ENCODE measurements around the gene PRR23A.
"Not testable (repeated sequence)": the region's sequence is repeated elsewhere in the genome, so short reads cannot be mapped to it uniquely, and the experiment has no call there.

Gene PRR23A

DNA sequence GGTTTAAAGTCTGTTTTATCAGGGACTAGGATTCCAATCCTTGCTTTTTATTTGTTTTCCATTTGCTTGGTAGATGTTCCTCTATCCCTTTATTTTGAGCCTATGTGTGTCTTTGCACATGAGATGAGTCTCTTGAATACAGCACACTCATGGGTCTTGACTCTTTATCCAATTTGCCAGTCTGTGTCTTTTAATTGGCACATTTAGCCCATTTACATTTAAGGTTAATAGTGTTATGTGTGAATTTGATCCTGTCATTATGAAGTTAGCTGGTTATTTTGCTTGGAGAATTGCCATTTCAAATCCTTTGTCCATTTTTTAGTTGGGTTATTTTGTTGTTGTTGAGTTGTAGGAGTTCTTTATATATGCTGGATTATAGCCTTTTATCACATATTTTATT, 24.5 kb upstream of the PRR23A start:
- CTCF ChIA-PET; H3K27me3 ChIP-seq (replicated peaks in 2 of 5; ENCODE audit: control insufficient read depth in 4 of 5, insufficient read depth in 5 of 5, low read length in 4 of 5); H3K36me3 ChIP-seq (ENCODE audit: control insufficient read depth in 4 of 4, insufficient read depth in 4 of 4, low read length in 3 of 4); DNase-seq; POLR2A ChIA-PET; H3K4me1 ChIP-seq (ENCODE audit: control extremely low read depth in 1 of 4, control insufficient read depth in 4 of 4, insufficient read depth in 4 of 4, low read length in 3 of 4); H3K4me3 ChIP-seq (ENCODE audit: control insufficient read depth in 1 of 7, extremely low read depth in 1 of 7, insufficient read depth in 4 of 7, low read depth in 2 of 7, low read length in 6 of 7); H3K9me3 ChIP-seq (ENCODE audit: control extremely low read depth in 1 of 5, control insufficient read depth in 4 of 5, insufficient read depth in 2 of 5, low read depth in 1 of 5, low read length in 4 of 5); H3K27ac ChIP-seq (ENCODE audit: insufficient read depth in 1 of 2, low read depth in 1 of 2, low read length in 2 of 2, poor library complexity in 1 of 2, severe bottlenecking in 2 of 2): not testable (repeated sequence)

DNA sequence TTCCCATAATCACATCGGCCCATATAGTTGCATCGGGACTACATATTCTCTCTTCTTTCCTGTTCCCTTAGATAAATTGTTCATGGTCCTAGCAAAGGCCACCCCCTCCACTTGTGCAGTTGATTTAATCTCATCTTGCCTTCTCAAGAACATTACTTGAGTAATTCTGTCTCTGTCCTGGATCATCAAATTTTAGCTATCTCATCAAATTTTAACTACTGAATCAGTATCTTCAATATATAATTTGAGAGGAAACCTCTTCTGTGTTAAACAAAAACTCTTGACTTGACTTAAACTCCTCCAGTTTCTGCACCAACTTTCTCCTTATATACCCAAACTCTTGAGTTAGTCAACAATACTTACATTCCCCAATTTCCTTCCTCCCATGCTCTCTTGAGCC, 18.9 kb upstream of the PRR23A start:
- WGBS (ENCODE audit: insufficient coverage), result 95% methylated on average over 2 of the region's 2 CpGs
- peaks cover 0 to 14% (median 2%) of the 10 kb centered on the region in 5 experiments for H3K9me3 ChIP-seq (ENCODE audit: control extremely low read depth in 1 of 5, control insufficient read depth in 4 of 5, insufficient read depth in 2 of 5, low read depth in 1 of 5, low read length in 4 of 5)
- peaks cover 0 to 10% (median 0%) of the 10 kb centered on the region in 5 experiments for H3K27me3 ChIP-seq (replicated peaks in 2 of 5; ENCODE audit: control insufficient read depth in 4 of 5, insufficient read depth in 5 of 5, low read length in 4 of 5)
- H3K36me3 ChIP-seq (ENCODE audit: control insufficient read depth in 4 of 4, insufficient read depth in 4 of 4, low read length in 3 of 4), result no peaks in the 10 kb centered on the region
- H3K4me3 ChIP-seq (ENCODE audit: control insufficient read depth in 1 of 7, extremely low read depth in 1 of 7, insufficient read depth in 4 of 7, low read depth in 2 of 7, low read length in 6 of 7), result no peak overlapping the region
- no peak for DNase-seq
- POLR2A ChIA-PET, result no interaction called here
- no peaks in the 10 kb centered on the region for H3K4me1 ChIP-seq (ENCODE audit: control extremely low read depth in 1 of 4, control insufficient read depth in 4 of 4, insufficient read depth in 4 of 4, low read length in 3 of 4)
- no peak overlapping the region for H3K27ac ChIP-seq (ENCODE audit: insufficient read depth in 1 of 2, low read depth in 1 of 2, low read length in 2 of 2, poor library complexity in 1 of 2, severe bottlenecking in 2 of 2)
- CTCF ChIA-PET, result no interaction called here

DNA sequence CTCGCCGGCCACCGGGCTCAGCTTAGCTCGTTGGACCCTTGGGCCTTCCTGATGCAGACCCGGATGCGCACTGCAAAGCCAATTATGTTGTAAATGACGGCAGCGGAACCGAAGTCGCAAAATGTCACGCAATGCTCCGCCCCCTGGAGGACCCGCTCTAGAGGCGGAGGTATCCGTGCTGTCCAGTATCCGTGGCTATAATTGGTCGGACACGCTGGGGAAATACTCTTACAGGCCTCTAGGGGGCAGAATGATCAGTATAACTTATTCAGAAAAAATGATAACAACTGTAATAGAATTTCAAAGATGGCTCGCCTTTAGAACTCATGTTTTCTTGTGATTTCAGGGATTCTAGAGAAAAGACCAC, 14.8 kb upstream of the PRR23A start, which contains the start of gene PRR23B:
PRR23B (minus strand) TSS at position 59 of the 367 bp plus-strand sequence. CDS start 265 bp downstream, outside the sequence.
- POLR2A ChIA-PET, result no interaction called here
- peaks cover 0 to 14% (median 2%) of the 10 kb centered on the region in 5 experiments for H3K27me3 ChIP-seq (replicated peaks in 2 of 5; ENCODE audit: control insufficient read depth in 4 of 5, insufficient read depth in 5 of 5, low read length in 4 of 5)
- no peaks in the 10 kb centered on the region for H3K4me1 ChIP-seq (ENCODE audit: control extremely low read depth in 1 of 4, control insufficient read depth in 4 of 4, insufficient read depth in 4 of 4, low read length in 3 of 4)
- no peak within 1 kb of the TSS for H3K27ac ChIP-seq (ENCODE audit: insufficient read depth in 1 of 2, low read depth in 1 of 2, low read length in 2 of 2, poor library complexity in 1 of 2, severe bottlenecking in 2 of 2)
- peaks cover 0 to 17% (median 2%) of the 10 kb centered on the region in 5 experiments for H3K9me3 ChIP-seq (ENCODE audit: control extremely low read depth in 1 of 5, control insufficient read depth in 4 of 5, insufficient read depth in 2 of 5, low read depth in 1 of 5, low read length in 4 of 5)
- CTCF ChIA-PET, result no interaction called here
- no peaks in the 10 kb centered on the region for H3K36me3 ChIP-seq (ENCODE audit: control insufficient read depth in 4 of 4, insufficient read depth in 4 of 4, low read length in 3 of 4)
- no peak for DNase-seq
- H3K4me3 ChIP-seq (ENCODE audit: control insufficient read depth in 1 of 7, extremely low read depth in 1 of 7, insufficient read depth in 4 of 7, low read depth in 2 of 7, low read length in 6 of 7), result no peak within 1 kb of the TSS
- WGBS (ENCODE audit: insufficient coverage), result 68% methylated on average over 14 of the region's 19 CpGs

DNA sequence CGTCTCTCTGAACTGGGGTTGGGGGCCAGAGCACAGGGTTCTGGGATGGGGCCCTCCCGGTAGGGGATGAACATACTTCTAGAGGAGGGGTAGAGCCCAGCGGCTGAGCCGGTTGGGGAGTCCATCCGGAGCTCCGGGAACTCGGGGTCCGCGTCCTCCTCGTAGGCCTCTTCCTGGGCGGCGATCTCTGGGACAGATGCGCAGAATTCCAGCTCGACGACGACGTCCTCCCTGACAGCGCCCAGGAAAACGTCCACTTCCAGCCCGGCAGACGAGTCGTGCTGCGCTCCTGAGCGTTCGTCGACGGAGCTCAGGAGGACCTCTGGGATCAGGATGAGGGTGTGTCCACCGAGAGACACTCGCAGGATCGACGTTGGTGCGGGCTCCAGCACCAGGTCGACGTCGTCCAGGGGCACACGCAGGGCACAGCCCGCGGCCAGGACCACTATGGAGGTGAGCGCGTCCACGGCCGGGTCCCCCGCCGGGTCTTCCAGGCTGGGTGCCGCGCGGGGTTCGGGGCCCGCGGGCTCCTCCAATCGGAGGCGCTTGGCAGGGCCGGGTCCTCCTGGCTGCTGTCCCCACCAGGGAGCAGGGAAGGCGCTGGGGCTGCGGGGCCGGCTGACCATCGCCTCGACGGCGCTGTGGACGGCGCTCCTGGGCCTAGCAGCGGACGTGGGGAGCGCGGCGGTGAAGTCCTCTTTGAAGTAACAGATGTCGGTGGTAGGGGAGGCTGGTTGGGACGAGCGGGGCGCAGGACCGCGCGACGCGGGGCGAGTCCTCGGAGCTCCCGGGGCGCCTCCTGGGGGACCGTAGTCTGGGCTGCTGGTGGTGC, 14.2 kb upstream of the PRR23A start:
- no peaks in the 10 kb centered on the region for H3K36me3 ChIP-seq (ENCODE audit: control insufficient read depth in 4 of 4, insufficient read depth in 4 of 4, low read length in 3 of 4)
- no peak overlapping the region for H3K27ac ChIP-seq (ENCODE audit: insufficient read depth in 1 of 2, low read depth in 1 of 2, low read length in 2 of 2, poor library complexity in 1 of 2, severe bottlenecking in 2 of 2)
- WGBS (ENCODE audit: insufficient coverage), result 64% methylated on average over 54 of the region's 81 CpGs
- peaks cover 0 to 14% (median 2%) of the 10 kb centered on the region in 5 experiments for H3K27me3 ChIP-seq (replicated peaks in 2 of 5; ENCODE audit: control insufficient read depth in 4 of 5, insufficient read depth in 5 of 5, low read length in 4 of 5)
- POLR2A ChIA-PET, result no interaction called here
- no peaks in the 10 kb centered on the region for H3K4me1 ChIP-seq (ENCODE audit: control extremely low read depth in 1 of 4, control insufficient read depth in 4 of 4, insufficient read depth in 4 of 4, low read length in 3 of 4)
- DNase-seq, result no peak
- peaks cover 0 to 17% (median 2%) of the 10 kb centered on the region in 5 experiments for H3K9me3 ChIP-seq (ENCODE audit: control extremely low read depth in 1 of 5, control insufficient read depth in 4 of 5, insufficient read depth in 2 of 5, low read depth in 1 of 5, low read length in 4 of 5)
- H3K4me3 ChIP-seq (ENCODE audit: control insufficient read depth in 1 of 7, extremely low read depth in 1 of 7, insufficient read depth in 4 of 7, low read depth in 2 of 7, low read length in 6 of 7), result no peak overlapping the region
- CTCF ChIA-PET, result no interaction called here

DNA sequence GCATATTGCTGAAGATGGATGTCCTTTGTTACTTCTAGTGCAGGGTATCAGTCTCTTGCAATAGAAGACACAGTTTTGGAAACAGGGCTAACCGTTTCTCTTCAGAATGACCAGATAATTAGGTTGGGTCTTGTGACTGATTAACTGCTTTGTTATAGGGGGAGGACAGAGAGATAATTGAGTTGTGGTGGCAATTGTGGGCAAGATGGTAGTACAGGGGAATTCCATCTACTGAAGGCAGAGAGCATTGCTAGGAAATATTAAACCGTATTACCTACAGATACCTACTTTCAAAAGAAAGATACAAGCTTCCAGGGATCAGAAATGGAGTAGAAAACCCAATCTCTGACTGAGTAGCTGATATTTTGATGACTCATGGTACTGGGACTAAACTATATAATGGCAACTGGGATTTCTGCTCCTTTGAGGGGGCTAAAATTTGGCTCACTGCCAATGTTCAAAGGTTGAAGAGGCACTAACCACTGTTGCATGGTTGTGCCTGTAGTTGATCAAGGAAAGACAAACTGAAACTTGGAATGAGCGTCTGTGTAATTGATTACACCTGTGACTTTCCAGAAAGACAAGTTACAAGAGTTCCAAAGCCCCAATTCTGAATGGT, 10.5 kb upstream of the PRR23A start:
- no peak overlapping the region for H3K4me3 ChIP-seq (ENCODE audit: control insufficient read depth in 1 of 7, extremely low read depth in 1 of 7, insufficient read depth in 4 of 7, low read depth in 2 of 7, low read length in 6 of 7)
- no peaks in the 10 kb centered on the region for H3K36me3 ChIP-seq (ENCODE audit: control insufficient read depth in 4 of 4, insufficient read depth in 4 of 4, low read length in 3 of 4)
- H3K4me1 ChIP-seq (ENCODE audit: control extremely low read depth in 1 of 4, control insufficient read depth in 4 of 4, insufficient read depth in 4 of 4, low read length in 3 of 4), result no peaks in the 10 kb centered on the region
- ChIA-PET CTCF (no interaction called here), POLR2A (no interaction called here)
- no peak for DNase-seq
- peaks cover 0 to 14% (median 2%) of the 10 kb centered on the region in 5 experiments for H3K27me3 ChIP-seq (replicated peaks in 2 of 5; ENCODE audit: control insufficient read depth in 4 of 5, insufficient read depth in 5 of 5, low read length in 4 of 5)
- WGBS (ENCODE audit: insufficient coverage), result 60% methylated on average over 1 of the region's 3 CpGs
- no peak overlapping the region for H3K27ac ChIP-seq (ENCODE audit: insufficient read depth in 1 of 2, low read depth in 1 of 2, low read length in 2 of 2, poor library complexity in 1 of 2, severe bottlenecking in 2 of 2)
- H3K9me3 ChIP-seq (ENCODE audit: control extremely low read depth in 1 of 5, control insufficient read depth in 4 of 5, insufficient read depth in 2 of 5, low read depth in 1 of 5, low read length in 4 of 5), result peaks cover 0 to 21% (median 2%) of the 10 kb centered on the region in 5 experiments

DNA sequence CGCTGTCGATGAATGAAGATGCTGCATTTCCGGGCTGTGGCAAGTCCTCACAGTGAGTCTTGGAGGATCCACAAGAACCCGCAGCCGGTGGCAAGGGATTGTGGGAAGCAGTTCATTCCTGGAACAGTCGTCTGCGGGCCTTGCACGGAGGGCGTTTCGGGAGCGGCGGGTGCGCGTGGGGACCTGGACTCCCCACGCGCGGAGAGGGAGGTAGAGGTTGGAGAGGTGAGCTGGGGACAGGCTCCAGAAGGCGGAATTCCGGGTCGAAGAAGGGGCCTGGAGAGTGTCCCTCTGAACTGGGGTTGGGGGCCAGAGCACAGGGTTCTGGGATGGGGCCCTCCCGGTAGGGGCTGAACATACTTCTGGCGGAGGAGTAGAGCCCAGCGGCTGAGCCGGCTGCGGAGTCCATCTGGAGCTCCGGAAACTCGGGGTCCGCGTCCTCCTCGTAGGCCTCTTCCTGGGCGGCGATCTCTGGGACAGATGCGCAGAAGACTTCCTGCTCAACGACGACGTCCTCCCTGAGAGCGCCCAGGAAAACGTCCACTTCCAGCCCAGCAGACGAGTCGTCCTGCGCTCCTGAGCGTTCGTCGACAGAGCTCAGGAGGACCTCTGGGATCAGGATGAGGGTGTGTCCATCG, 593 bp downstream of the PRR23A start:
- Histone ChIP-seq H3K9me3 (ENCODE audit: control extremely low read depth in 1 of 5, control insufficient read depth in 4 of 5, insufficient read depth in 2 of 5, low read depth in 1 of 5, low read length in 4 of 5) (peaks cover 0 to 17% (median 5%) of the 10 kb centered on the region in 5 experiments), H3K27ac (ENCODE audit: insufficient read depth in 1 of 2, low read depth in 1 of 2, low read length in 2 of 2, poor library complexity in 1 of 2, severe bottlenecking in 2 of 2) (no peak overlapping the region), H3K27me3 (replicated peaks in 2 of 5; ENCODE audit: control insufficient read depth in 4 of 5, insufficient read depth in 5 of 5, low read length in 4 of 5) (peaks cover 0 to 4% (median 0%) of the 10 kb centered on the region in 5 experiments), H3K36me3 (ENCODE audit: control insufficient read depth in 4 of 4, insufficient read depth in 4 of 4, low read length in 3 of 4) (no peaks in the 10 kb centered on the region), H3K4me3 (ENCODE audit: control insufficient read depth in 1 of 7, extremely low read depth in 1 of 7, insufficient read depth in 4 of 7, low read depth in 2 of 7, low read length in 6 of 7) (no peak overlapping the region), H3K4me1 (ENCODE audit: control extremely low read depth in 1 of 4, control insufficient read depth in 4 of 4, insufficient read depth in 4 of 4, low read length in 3 of 4) (no peaks in the 10 kb centered on the region)
- no peak for DNase-seq
- CTCF ChIA-PET, result no interaction called here
- POLR2A ChIA-PET, result no interaction called here
- 83% methylated on average over 38 of the region's 45 CpGs for WGBS (ENCODE audit: insufficient coverage)

DNA sequence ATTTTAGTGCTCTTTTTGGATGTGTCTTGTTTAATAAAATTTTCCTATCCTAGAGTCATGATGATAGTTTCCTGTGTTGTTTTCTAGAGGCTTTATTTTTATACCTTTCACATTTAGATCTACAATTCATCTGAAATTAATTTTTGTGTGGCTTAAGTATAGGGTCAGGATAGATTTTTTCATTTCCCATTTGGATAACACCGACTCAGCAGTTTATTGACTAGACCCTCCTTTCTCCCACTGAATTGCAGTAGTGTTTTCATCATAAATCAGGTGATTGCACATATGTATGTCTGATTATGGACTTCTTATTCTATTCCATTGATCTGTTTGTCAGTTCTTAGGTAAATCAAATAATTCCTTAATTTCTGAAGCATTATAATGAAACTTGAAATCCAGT, 10.4 kb downstream of the PRR23A start:
- DNase-seq, result no peak
- Histone ChIP-seq H3K4me1 (ENCODE audit: control extremely low read depth in 1 of 4, control insufficient read depth in 4 of 4, insufficient read depth in 4 of 4, low read length in 3 of 4) (peaks cover 0 to 3% (median 0%) of the 10 kb centered on the region in 4 experiments), H3K27ac (ENCODE audit: insufficient read depth in 1 of 2, low read depth in 1 of 2, low read length in 2 of 2, poor library complexity in 1 of 2, severe bottlenecking in 2 of 2) (no peak overlapping the region), H3K27me3 (replicated peaks in 2 of 5; ENCODE audit: control insufficient read depth in 4 of 5, insufficient read depth in 5 of 5, low read length in 4 of 5) (peaks cover 0 to 2% (median 0%) of the 10 kb centered on the region in 5 experiments), H3K9me3 (ENCODE audit: control extremely low read depth in 1 of 5, control insufficient read depth in 4 of 5, insufficient read depth in 2 of 5, low read depth in 1 of 5, low read length in 4 of 5) (peaks cover 0 to 3% (median 0%) of the 10 kb centered on the region in 5 experiments), H3K4me3 (ENCODE audit: control insufficient read depth in 1 of 7, extremely low read depth in 1 of 7, insufficient read depth in 4 of 7, low read depth in 2 of 7, low read length in 6 of 7) (no peak overlapping the region), H3K36me3 (ENCODE audit: control insufficient read depth in 4 of 4, insufficient read depth in 4 of 4, low read length in 3 of 4) (no peaks in the 10 kb centered on the region)
- ChIA-PET CTCF (no interaction called here), POLR2A (no interaction called here)
- WGBS (ENCODE audit: insufficient coverage), result no CpG with 5 or more reads among the region's 1 CpG
